ENCODE data around the gene PSMD6. TPM values are rescaled to one million over a fixed set of nuclear protein-coding genes. Genes with fewer than 3 reads are reported as not detected.

PSMD6 gene
- total RNA-seq, 1 donor from 2014 or later: 78.6 TPM

- Mint-ChIP-seq H3K27ac (ENCODE audit: unreplicated experiment) (no peak overlapping the region), H3K36me3 (ENCODE audit: unreplicated experiment) (no peaks in the 10 kb centered on the region), H3K9me3 (ENCODE audit: unreplicated experiment) (no peaks in the 10 kb centered on the region), H3K27me3 (ENCODE audit: unreplicated experiment) (no peaks in the 10 kb centered on the region), H3K4me1 (ENCODE audit: low read depth, unreplicated experiment) (peaks cover under 1% of the 10 kb centered on the region), H3K4me3 (ENCODE audit: unreplicated experiment) (no peak overlapping the region)
- DNase-seq: no peak
- no peak for TF ChIP-seq CTCF (IDR thresholded peaks at IDR 0.05; ENCODE audit: partially characterized antibody, unreplicated experiment)
These were observed 6.2 kb downstream of the PSMD6 start for GRCh38 chr3:64016941-64017620.

DNA sequence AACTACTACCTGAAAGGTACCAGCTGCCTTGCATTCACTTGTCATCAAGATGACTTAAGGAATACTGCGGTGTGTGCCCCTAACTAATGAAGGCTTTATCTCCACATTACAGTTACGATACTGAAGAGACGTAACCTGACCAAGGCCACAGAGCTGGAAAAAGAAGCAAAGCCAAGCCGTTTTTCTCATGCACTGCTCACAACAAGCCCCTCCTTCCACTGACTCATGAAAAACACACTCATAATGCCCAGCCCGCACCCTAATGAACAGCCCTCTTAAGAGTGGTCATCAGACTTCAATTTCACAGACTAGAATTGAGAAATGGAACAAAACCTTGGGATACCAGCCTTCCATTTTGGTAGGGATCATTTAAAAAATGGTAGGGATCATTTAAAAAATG, 11.6 kb downstream of the PSMD6 start:
- no peak overlapping the region for H3K27ac Mint-ChIP-seq (ENCODE audit: unreplicated experiment)
- no peaks in the 10 kb centered on the region for H3K4me1 Mint-ChIP-seq (ENCODE audit: low read depth, unreplicated experiment)
- H3K9me3 Mint-ChIP-seq (ENCODE audit: unreplicated experiment): no peaks in the 10 kb centered on the region
- no peak overlapping the region for H3K4me3 Mint-ChIP-seq (ENCODE audit: unreplicated experiment)
- no peaks in the 10 kb centered on the region for H3K27me3 Mint-ChIP-seq (ENCODE audit: unreplicated experiment)
- no peaks in the 10 kb centered on the region for H3K36me3 Mint-ChIP-seq (ENCODE audit: unreplicated experiment)
- TF ChIP-seq CTCF (IDR thresholded peaks at IDR 0.05; ENCODE audit: partially characterized antibody, unreplicated experiment): no peak
- DNase-seq: no peak

GRCh38 chr3:64010199-64010598, 13.1 kb downstream of the PSMD6 start:
- H3K4me3 Mint-ChIP-seq (ENCODE audit: unreplicated experiment): no peak overlapping the region
- TF ChIP-seq CTCF (IDR thresholded peaks at IDR 0.05; ENCODE audit: partially characterized antibody, unreplicated experiment): no peak
- no peaks in the 10 kb centered on the region for H3K4me1 Mint-ChIP-seq (ENCODE audit: low read depth, unreplicated experiment)
- H3K9me3 Mint-ChIP-seq (ENCODE audit: unreplicated experiment): no peaks in the 10 kb centered on the region
- H3K27ac Mint-ChIP-seq (ENCODE audit: unreplicated experiment): no peak overlapping the region
- H3K27me3 Mint-ChIP-seq (ENCODE audit: unreplicated experiment): no peaks in the 10 kb centered on the region
- H3K36me3 Mint-ChIP-seq (ENCODE audit: unreplicated experiment): no peaks in the 10 kb centered on the region
- no peak for DNase-seq

GRCh38 chr3:64009528-64009927, 13.8 kb downstream of the PSMD6 start:
- no peak for DNase-seq
- Mint-ChIP-seq H3K27ac (ENCODE audit: unreplicated experiment) (no peak overlapping the region), H3K4me1 (ENCODE audit: low read depth, unreplicated experiment) (no peaks in the 10 kb centered on the region), H3K27me3 (ENCODE audit: unreplicated experiment) (no peaks in the 10 kb centered on the region), H3K36me3 (ENCODE audit: unreplicated experiment) (no peaks in the 10 kb centered on the region), H3K4me3 (ENCODE audit: unreplicated experiment) (no peak overlapping the region), H3K9me3 (ENCODE audit: unreplicated experiment) (no peaks in the 10 kb centered on the region)
- TF ChIP-seq CTCF (IDR thresholded peaks at IDR 0.05; ENCODE audit: partially characterized antibody, unreplicated experiment): no peak

GRCh38 chr3:64008487-64009351, 14.6 kb downstream of the PSMD6 start:
- Mint-ChIP-seq H3K36me3 (ENCODE audit: unreplicated experiment) (no peaks in the 10 kb centered on the region), H3K27ac (ENCODE audit: unreplicated experiment) (no peak overlapping the region), H3K4me3 (ENCODE audit: unreplicated experiment) (no peak overlapping the region), H3K4me1 (ENCODE audit: low read depth, unreplicated experiment) (no peaks in the 10 kb centered on the region), H3K9me3 (ENCODE audit: unreplicated experiment) (no peaks in the 10 kb centered on the region), H3K27me3 (ENCODE audit: unreplicated experiment) (peaks cover 1% of the 10 kb centered on the region)
- DNase-seq: no peak
- TF ChIP-seq CTCF (IDR thresholded peaks at IDR 0.05; ENCODE audit: partially characterized antibody, unreplicated experiment): no peak
